PC-9 (cell line): Measurements from ENCODE around the gene SLC8A1.

Experiments used
- EZH2 ChIP-seq: fragments of 200-600 bp; sonication (generic); IDR thresholded peaks from 2 replicates; pipeline ENCODE4 v1.8.0; 2017; ENCODE audit warnings: antibody characterized with exemption, low read depth
- TF ChIP-seq, protein P1 (sequence below): fragments of 200-600 bp; sonication (generic); conservative IDR thresholded peaks from 2 replicates; pipeline ENCODE4 v1.6.1; 2017; ENCODE audit warnings: mixed run types, antibody characterized with exemption, mild to moderate bottlenecking, moderate library complexity

DNA sequence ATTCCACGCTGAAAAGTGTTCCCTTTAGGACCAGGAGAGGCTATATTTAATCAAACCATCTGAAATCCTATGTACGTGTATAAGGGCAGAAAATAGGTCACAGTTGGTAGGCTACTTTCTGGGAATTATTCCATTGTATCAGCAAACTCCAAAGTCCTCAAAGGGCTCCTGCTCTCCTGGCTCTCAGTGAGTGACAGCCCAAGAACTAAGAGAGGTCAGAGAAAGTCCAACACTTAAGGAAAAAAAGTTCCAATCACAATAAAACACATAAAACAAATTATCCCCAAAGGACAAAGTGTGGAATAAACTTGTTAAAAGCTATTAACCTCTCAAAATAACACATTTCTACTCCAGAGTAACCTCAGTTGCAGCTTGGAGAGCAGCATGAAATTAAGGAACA, 183.3 kb downstream of the SLC8A1 start:
- TF ChIP-seq, protein P1, sequence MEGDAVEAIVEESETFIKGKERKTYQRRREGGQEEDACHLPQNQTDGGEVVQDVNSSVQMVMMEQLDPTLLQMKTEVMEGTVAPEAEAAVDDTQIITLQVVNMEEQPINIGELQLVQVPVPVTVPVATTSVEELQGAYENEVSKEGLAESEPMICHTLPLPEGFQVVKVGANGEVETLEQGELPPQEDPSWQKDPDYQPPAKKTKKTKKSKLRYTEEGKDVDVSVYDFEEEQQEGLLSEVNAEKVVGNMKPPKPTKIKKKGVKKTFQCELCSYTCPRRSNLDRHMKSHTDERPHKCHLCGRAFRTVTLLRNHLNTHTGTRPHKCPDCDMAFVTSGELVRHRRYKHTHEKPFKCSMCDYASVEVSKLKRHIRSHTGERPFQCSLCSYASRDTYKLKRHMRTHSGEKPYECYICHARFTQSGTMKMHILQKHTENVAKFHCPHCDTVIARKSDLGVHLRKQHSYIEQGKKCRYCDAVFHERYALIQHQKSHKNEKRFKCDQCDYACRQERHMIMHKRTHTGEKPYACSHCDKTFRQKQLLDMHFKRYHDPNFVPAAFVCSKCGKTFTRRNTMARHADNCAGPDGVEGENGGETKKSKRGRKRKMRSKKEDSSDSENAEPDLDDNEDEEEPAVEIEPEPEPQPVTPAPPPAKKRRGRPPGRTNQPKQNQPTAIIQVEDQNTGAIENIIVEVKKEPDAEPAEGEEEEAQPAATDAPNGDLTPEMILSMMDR, result no peak
- TF ChIP-seq EZH2, result no peak
